ENCODE data around the gene DRG2. TPM values are rescaled to one million over a fixed set of nuclear protein-coding genes. Genes with fewer than 3 reads are reported as not detected.

DRG2 gene
- total and polyA plus RNA-seq, 10 of the 15 experiments (the other 5 are each of a cell fraction or from before 2014, with no cell fraction given): 9.1 to 64.8 (median 45.7) TPM

DNA sequence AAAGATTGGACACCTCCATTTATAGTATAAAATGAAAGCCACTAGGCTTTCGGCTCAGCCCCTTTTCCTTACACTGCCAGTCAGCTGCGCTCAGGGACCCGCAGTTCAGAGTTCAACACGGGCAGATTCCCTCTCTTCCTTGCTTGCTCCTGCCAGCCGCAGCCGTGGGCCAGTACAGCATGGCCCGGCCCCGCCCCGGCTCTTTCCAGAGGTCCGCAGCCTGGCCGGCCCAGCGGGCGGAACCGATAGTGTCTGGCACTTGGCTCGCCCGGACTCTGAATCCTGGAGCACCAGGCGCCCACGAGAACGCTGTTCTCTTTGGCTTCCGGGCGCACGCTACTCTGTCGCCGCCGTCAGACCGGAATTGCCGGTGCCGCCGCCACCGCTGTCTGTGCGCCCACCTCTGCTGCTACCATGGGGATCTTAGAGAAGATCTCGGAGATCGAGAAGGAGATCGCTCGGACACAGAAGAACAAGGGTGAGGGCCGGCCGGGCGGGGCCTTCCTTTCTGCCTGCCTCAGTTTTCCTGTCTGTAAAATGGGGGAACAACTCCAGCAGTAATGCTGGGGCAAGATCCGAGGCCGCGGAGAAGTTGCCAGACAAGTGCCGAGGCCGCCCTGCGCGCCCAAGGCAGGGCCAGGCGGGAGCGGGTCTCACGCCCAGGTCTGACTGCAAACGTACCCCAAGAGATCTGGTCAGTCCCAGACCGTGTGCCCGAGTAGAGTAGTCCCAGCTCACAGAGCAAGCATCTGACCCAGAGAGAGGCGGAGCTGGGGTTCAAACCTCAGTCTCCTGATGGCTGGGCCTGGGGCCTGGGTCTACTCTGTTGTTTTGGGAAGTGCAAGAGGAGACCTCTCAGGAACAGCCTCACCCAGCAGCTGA is at the start of gene DRG2 (continued):
- TF ChIP-seq, protein P1, sequence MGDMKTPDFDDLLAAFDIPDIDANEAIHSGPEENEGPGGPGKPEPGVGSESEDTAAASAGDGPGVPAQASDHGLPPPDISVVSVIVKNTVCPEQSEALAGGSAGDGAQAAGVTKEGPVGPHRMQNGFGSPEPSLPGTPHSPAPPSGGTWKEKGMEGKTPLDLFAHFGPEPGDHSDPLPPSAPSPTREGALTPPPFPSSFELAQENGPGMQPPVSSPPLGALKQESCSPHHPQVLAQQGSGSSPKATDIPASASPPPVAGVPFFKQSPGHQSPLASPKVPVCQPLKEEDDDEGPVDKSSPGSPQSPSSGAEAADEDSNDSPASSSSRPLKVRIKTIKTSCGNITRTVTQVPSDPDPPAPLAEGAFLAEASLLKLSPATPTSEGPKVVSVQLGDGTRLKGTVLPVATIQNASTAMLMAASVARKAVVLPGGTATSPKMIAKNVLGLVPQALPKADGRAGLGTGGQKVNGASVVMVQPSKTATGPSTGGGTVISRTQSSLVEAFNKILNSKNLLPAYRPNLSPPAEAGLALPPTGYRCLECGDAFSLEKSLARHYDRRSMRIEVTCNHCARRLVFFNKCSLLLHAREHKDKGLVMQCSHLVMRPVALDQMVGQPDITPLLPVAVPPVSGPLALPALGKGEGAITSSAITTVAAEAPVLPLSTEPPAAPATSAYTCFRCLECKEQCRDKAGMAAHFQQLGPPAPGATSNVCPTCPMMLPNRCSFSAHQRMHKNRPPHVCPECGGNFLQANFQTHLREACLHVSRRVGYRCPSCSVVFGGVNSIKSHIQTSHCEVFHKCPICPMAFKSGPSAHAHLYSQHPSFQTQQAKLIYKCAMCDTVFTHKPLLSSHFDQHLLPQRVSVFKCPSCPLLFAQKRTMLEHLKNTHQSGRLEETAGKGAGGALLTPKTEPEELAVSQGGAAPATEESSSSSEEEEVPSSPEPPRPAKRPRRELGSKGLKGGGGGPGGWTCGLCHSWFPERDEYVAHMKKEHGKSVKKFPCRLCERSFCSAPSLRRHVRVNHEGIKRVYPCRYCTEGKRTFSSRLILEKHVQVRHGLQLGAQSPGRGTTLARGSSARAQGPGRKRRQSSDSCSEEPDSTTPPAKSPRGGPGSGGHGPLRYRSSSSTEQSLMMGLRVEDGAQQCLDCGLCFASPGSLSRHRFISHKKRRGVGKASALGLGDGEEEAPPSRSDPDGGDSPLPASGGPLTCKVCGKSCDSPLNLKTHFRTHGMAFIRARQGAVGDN (IDR thresholded peaks at IDR 0.05): peak; percentile 86
- TF ChIP-seq HCFC1 (IDR thresholded peaks at IDR 0.05; ENCODE audit: low read length) (peak; percentile 85), RELA (IDR thresholded peaks at IDR 0.05; ENCODE audit: borderline replicate concordance, partially characterized antibody) (peak; percentile 80), ATF3 (IDR thresholded peaks at IDR 0.05; ENCODE audit: borderline replicate concordance, extremely low read depth, low read depth, low read length) (no peak), RELB (IDR thresholded peaks at IDR 0.05; ENCODE audit: low read depth) (peak; percentile 89), SMARCA5 (IDR thresholded peaks at IDR 0.05) (peak; percentile 97), POLR2AphosphoS2 (IDR thresholded peaks at IDR 0.05; ENCODE audit: low read depth, low read length) (peak; percentile 59), RBBP5 (conservative IDR thresholded peaks at IDR 0.05) (no peak), EZH2 (IDR thresholded peaks at IDR 0.05; ENCODE audit: borderline replicate concordance, control insufficient read depth, low read depth, low read length) (no peak), SUPT20H (IDR thresholded peaks at IDR 0.05; ENCODE audit: borderline replicate concordance, control insufficient read depth, low read depth, low read length) (no peak), PAX5 (IDR thresholded peaks at IDR 0.05; ENCODE audit: borderline replicate concordance, low read depth, low read length) (peak; percentile 67; the same call in 1 of the 2 replicates), CTCF (IDR thresholded peaks at IDR 0.05 in 2 of 3, conservative IDR thresholded peaks at IDR 0.05 in 1 of 3; ENCODE audit: control insufficient read depth in 2 of 3, extremely low read depth in 1 of 3, insufficient read depth in 1 of 3, low read depth in 3 of 3, low read length in 3 of 3) (0 out of 6 replicates have a peak, but pooled peaks of 1 of the 3 experiments have one; percentile 5), SIX5 (IDR thresholded peaks at IDR 0.05; ENCODE audit: low read depth, low read length, severe bottlenecking) (peak; percentile 69)
- TF ChIP-seq, protein P2, sequence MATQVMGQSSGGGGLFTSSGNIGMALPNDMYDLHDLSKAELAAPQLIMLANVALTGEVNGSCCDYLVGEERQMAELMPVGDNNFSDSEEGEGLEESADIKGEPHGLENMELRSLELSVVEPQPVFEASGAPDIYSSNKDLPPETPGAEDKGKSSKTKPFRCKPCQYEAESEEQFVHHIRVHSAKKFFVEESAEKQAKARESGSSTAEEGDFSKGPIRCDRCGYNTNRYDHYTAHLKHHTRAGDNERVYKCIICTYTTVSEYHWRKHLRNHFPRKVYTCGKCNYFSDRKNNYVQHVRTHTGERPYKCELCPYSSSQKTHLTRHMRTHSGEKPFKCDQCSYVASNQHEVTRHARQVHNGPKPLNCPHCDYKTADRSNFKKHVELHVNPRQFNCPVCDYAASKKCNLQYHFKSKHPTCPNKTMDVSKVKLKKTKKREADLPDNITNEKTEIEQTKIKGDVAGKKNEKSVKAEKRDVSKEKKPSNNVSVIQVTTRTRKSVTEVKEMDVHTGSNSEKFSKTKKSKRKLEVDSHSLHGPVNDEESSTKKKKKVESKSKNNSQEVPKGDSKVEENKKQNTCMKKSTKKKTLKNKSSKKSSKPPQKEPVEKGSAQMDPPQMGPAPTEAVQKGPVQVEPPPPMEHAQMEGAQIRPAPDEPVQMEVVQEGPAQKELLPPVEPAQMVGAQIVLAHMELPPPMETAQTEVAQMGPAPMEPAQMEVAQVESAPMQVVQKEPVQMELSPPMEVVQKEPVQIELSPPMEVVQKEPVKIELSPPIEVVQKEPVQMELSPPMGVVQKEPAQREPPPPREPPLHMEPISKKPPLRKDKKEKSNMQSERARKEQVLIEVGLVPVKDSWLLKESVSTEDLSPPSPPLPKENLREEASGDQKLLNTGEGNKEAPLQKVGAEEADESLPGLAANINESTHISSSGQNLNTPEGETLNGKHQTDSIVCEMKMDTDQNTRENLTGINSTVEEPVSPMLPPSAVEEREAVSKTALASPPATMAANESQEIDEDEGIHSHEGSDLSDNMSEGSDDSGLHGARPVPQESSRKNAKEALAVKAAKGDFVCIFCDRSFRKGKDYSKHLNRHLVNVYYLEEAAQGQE (IDR thresholded peaks at IDR 0.05; ENCODE audit: low read depth, low read length): 0 out of 2 replicates have a peak, but pooled peaks have one; percentile 33
